GM18868 (cell line): ENCODE results near the gene ID4.

Experiments used
- ATAC-seq: cut with Tn5 transposase; IDR thresholded peaks from one replicate; pipeline ENCODE4 v1.9.1; 2021; ENCODE audit warnings: mild to moderate bottlenecking, moderate library complexity; ENCODE audit not compliant: unreplicated experiment

The ID4 gene

DNA sequence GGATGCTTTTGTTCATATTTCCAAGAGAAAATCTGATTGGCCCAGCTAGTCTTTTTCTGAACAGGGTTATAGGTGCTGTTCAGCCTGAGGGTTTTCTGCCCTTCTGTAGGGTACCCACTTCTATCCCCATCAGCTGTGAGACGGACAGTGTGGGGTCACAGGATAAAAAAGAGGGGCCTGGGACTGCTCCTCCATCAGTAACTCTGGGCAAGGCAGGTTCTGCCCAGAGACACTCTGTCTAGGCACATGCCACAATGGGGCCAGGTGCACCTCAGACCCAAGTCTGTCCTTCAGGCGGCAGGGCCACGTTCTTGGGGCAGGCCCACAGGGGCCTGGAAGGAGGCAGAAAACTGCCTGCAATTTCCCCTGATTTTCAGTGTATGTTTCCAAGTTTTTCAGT is 20.0 kb downstream of the ID4 start:
- no peak for ATAC-seq

- no peak for ATAC-seq
These were observed 20.5 kb downstream of the ID4 start for GRCh38 chr6:19857703-19858102.

- ATAC-seq = no peak
These were observed 23.2 kb downstream of the ID4 start for GRCh38 chr6:19860235-19860877.

- ATAC-seq = no peak
These were observed 27.1 kb downstream of the ID4 start for GRCh38 chr6:19864285-19864684.

GRCh38 chr6:19865178-19865577 is 28.0 kb downstream of the ID4 start:
- no peak for ATAC-seq

DNA sequence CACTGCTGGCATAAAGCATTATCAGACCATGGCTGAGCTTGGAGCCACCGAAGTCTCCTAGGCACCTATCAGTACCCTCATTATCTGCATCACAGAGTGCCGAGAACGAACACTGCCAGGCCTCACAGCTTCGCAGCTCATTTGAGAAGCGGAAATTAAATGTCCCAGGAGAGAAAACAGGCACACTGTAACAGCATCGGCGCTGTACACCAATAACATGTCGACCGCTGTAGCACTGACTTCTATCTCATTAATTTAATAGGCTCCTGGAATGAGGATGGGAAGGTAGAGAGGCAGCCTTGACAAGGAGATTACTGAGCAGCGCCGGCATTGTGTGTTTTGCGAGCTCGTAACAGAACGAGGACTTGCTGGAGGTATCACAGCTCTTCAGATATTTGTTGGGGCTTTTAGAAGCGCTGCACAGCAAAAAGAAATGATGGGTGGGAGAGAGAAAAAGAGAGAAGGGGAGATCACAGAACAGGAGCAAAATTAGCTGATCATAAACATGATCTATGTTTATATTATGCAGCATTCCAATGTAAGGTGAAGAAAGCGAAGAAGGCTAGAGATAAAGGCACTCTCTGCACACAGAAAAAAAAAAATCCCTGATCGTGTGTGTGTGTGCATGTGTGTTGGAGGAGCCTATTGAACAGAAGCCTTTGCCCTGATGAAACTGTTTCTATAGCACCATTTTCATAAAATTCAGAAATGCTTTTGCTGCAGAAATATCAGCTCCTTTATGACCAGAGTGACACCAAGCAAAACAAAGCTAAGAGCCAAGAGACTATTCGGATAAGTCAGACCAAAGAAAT is 29.2 kb downstream of the ID4 start:
- ATAC-seq = no peak

GRCh38 chr6:19866985-19867627 is 29.9 kb downstream of the ID4 start:
- ATAC-seq = no peak

- no peak for ATAC-seq
These were observed 32.3 kb downstream of the ID4 start for GRCh38 chr6:19869464-19869863.

DNA sequence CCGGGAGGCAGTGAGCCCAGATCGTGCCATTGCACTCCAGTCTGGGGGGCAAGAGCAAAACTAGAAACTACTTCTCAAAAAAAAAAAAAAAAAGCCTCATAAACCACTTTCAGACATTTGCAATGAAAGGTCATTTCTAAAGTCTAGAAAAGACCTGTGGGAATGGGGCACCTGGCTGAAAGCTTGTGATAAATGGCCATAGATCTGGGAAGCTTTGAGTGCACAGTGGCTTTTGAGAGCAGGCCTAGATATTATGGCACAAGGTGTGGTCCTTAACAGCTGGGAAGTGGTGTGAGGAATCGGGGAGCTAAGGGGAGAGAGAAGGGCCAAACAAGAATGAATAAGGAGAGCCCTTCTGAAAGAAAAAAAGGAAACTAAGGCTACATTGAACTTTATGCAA is 33.2 kb downstream of the ID4 start:
- ATAC-seq = no peak

- ATAC-seq = no peak
These were observed 35.9 kb downstream of the ID4 start for GRCh38 chr6:19873031-19873430.

GRCh38 chr6:19876672-19877071 is 39.5 kb downstream of the ID4 start:
- ATAC-seq = no peak

DNA sequence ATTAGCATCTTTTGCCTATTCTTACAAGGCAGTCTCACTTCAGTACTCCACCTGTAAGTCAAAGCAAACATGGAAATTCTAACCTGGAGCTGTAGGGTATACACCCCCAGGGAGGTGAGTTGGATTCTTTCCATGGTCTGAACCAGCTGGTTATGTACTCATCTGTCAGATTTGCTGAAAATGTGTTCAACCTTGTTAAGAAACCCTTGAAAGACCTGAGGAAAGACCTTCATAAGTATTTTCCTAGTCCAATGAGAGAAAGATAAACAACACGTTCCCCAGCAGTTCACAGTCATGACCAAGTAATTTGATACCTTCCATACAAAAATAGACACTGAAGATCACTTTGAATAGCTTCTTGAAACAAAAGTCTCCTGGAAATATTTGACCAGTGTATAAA is 42.5 kb downstream of the ID4 start:
- ATAC-seq = no peak

DNA sequence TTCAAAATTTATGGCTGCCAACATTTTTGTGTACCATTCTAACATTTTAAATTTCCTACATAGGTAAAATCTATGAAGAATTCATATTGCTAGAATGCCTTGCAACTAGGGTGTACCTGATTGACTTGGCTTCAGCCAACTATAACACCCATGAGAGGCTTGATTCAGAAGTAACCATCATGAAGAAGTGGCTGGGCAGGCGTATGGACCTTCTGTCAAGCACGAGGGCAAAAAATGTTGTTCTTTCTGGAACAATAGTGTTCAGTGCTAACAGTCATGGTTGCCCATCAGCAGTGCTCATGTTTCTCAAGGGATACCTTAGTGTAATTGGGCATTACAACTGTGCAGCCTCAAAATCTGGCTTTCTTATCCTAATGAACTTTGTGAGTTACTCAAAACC is 42.9 kb downstream of the ID4 start:
- ATAC-seq = no peak

- no peak for ATAC-seq
These were observed 54.3 kb downstream of the ID4 start for GRCh38 chr6:19891451-19891850.
